NCI-H2107 treated with DMSO at 0.1 percent for 48 hours (cell line): ENCODE results near the gene ZMYND15.

ENCODE experiments used
- DNase-seq: peaks from one replicate; lab custom pipeline; 2025; ENCODE audit not compliant: unreplicated experiment; lab: John Stamatoyannopoulos, UW

The ZMYND15 gene

GRCh38 chr17:4785311-4786105 lies 45.9 kb downstream of the ZMYND15 start:
- DNase-seq, result no peak

- DNase-seq, result no peak
These were observed 46.5 kb downstream of the ZMYND15 start, which contains the start of gene VMO1 for GRCh38 chr17:4786106-4786511. Gene VMO1 (minus strand): TSS chr17:4786364. CDS start chr17:4786352, 12 bp downstream.

DNA sequence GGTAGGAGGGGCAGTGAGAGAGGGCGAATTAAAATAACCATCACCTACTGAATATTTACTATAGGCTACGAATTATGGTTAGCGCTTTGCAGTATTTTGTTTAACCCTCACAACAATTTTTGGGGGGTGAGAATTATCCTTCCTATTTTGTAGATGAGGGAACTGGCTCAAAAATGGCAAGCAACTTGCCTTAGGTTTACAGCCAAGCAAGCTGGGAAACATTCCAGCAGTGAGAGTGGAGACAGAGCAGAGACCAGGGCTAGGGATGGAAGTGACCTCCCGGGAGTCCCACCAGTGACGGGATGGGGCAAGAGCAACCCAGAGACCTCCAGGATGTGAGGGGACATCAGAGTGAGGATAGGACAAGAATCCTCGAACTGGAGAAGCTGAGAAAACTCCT lies 46.9 kb downstream of the ZMYND15 start:
- no peak for DNase-seq

- DNase-seq, result no peak
These were observed 48.6 kb downstream of the ZMYND15 start for GRCh38 chr17:4788159-4788806.

GRCh38 chr17:4788807-4789700 lies 49.4 kb downstream of the ZMYND15 start, which contains the start of gene GLTPD2:
Gene GLTPD2 (plus strand): TSS chr17:4788964. CDS start chr17:4789012, 48 bp downstream.
- DNase-seq, result no peak

DNA sequence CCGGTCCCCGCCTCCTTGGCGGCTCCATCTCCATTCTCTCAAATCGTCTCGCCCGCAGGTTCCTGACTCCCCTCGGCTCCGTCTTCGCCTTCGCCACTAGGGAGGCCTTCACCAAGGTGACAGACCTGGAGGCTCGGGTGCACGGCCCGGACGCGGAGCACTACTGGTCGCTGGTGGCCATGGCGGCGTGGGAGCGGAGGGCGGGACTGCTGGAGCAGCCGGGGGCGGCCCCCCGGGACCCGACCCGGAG lies 50.0 kb downstream of the ZMYND15 start:
- DNase-seq, result no peak

- peak; percentile 12 for DNase-seq
These were observed 50.5 kb downstream of the ZMYND15 start for GRCh38 chr17:4789951-4790704.

DNA sequence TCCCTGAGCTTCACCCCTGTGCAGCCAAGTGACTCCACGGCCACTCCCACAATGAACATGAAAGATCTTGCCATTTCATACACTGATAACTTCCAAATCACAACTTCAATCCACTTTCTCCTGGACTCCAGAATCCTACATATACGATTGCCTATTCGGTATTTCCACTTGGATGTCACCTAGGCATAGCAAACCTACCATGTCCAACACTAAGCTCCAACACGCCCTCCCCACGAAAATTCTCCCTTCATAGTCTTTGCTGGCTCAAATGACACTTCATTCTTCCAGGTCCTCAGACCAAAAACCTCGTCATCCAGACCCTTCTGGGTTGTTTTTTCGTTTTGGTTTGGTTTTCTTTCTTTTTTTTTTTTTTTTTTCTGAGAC lies 51.1 kb downstream of the ZMYND15 start:
- DNase-seq, result no peak

GRCh38 chr17:4795168-4795567 lies 55.5 kb downstream of the ZMYND15 start:
- DNase-seq, result no peak
